T47D (cell line): ENCODE results near the gene DDX10.

ENCODE experiments used
- DNase-seq, 2 experiments: peaks; one replicate each; pipeline versions ENCODE4 v3.0.0 to v3.0.0-alpha.2; 2011 to 2012; ENCODE audit warnings: low read depth in 1 of 2, low spot score in 1 of 2
- JUND ChIP-seq: IDR thresholded peaks from 2 replicates; pipeline ENCODE4 v1.6.1; 2012; ENCODE audit warnings: low read depth
- in situ Hi-C: cut with HindIII; loops from 2 replicates; pipeline ENCODE4 v1.10.0; 2016; ENCODE audit warnings: low sequenced_read_pairs, low pct_unique_long_range_greater_than_20kb

The DDX10 gene

GRCh38 chr11:108887436-108888238 lies 222.8 kb downstream of the DDX10 start:
- DNase-seq: no peak
- TF ChIP-seq JUND: no peak

GRCh38 chr11:108890482-108891105 lies 225.7 kb downstream of the DDX10 start:
- no peak for TF ChIP-seq JUND
- in situ Hi-C loops: no loop called here
- no peak for DNase-seq

More at GRCh38 chr11:108887436-108888238, 222.8 kb downstream of the DDX10 start:
- in situ Hi-C loops: no loop called here

- in situ Hi-C loops: no loop called here
- no peak for DNase-seq
- no peak for TF ChIP-seq JUND
These were observed 226.3 kb downstream of the DDX10 start for GRCh38 chr11:108891143-108891542.

- in situ Hi-C loops: no loop called here
- DNase-seq: no peak
- TF ChIP-seq JUND: no peak
These were observed 227.1 kb downstream of the DDX10 start for GRCh38 chr11:108891909-108892511.

- in situ Hi-C loops: no loop called here
- DNase-seq: peak in 1 of 2 experiments; percentile 19
- TF ChIP-seq JUND: no peak
These were observed 231.0 kb downstream of the DDX10 start for GRCh38 chr11:108895579-108896480.

GRCh38 chr11:108897071-108897481 lies 232.2 kb downstream of the DDX10 start:
- no peak for DNase-seq
- TF ChIP-seq JUND: no peak
- in situ Hi-C loops: no loop called here

- in situ Hi-C loops: no loop called here
- no peak for DNase-seq
- no peak for TF ChIP-seq JUND
These were observed 233.0 kb downstream of the DDX10 start for GRCh38 chr11:108897916-108898315.

- TF ChIP-seq JUND: no peak
- DNase-seq: no peak
- in situ Hi-C loops: no loop called here
These were observed 236.5 kb downstream of the DDX10 start for GRCh38 chr11:108901359-108901758.

- no peak for DNase-seq
- in situ Hi-C loops: no loop called here
- TF ChIP-seq JUND: no peak
These were observed 237.2 kb downstream of the DDX10 start for GRCh38 chr11:108902027-108902469.

GRCh38 chr11:108904480-108904879 lies 239.6 kb downstream of the DDX10 start:
- in situ Hi-C loops: no loop called here
- DNase-seq: no peak
- TF ChIP-seq JUND: no peak

GRCh38 chr11:108906329-108906728 lies 241.5 kb downstream of the DDX10 start:
- no peak for TF ChIP-seq JUND
- in situ Hi-C loops: no loop called here
- DNase-seq: no peak

- in situ Hi-C loops: no loop called here
- no peak for TF ChIP-seq JUND
- DNase-seq: no peak
These were observed 242.0 kb downstream of the DDX10 start for GRCh38 chr11:108906826-108907225.
